GM21526 (cell line): ENCODE results near the gene WDR33.

ENCODE experiments used
- ATAC-seq: cut with Tn5 transposase; IDR thresholded peaks from one replicate; pipeline ENCODE4 v1.9.1; 2021; ENCODE audit warnings: moderate library complexity; ENCODE audit not compliant: unreplicated experiment, low FRiP score

WDR33 gene

DNA sequence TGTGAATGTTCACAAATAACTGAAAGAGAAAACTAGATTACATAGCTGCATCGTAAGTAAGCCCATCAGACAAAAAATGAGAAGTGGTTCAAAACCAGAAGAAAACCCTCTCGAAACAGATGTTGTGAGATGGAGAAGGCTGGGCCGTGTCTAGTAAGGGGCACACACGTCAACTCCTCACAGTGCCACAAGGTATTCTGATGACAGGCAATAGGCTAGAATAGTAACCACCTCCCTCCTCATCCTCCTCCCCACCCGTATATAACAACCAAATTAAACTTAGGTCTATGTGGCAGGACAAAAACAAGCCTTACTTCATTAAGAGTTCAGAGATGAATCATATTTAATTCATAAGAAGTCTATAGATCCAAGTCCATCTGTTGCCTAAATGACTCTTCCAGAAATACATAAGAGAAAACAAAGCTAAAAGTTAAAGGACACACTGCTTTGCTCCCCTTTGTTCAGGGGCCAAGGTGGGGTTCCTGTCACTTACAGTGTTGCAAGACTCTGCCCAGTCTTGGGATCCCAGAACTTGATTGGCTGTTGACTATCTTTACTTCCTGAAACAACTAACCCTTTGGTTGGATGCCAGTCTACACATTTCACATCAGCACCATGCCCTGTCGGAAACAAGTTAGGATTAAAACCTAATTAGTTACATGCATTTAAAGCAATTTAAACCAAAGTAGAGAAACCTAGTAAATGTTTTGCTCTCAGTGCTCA lies 84.7 kb downstream of the WDR33 start:
- ATAC-seq: no peak

DNA sequence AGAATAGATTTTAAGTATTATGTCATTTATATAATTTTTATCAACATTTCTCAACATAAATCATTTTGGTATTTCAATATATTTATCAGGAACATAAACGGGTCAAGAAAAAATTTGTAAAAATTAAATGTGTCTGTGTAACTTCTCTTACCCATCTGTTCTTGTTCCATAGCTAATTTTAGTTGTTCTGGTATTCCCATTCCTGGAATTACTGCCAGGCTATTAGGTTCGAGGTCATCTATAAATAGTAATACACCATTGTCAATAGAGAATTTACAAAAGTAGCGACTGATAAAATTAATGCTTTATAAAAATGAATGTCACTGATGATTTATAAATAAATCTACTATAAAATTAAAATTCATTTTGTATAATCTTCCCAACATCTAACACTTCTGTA lies 88.2 kb downstream of the WDR33 start:
- no peak for ATAC-seq

DNA sequence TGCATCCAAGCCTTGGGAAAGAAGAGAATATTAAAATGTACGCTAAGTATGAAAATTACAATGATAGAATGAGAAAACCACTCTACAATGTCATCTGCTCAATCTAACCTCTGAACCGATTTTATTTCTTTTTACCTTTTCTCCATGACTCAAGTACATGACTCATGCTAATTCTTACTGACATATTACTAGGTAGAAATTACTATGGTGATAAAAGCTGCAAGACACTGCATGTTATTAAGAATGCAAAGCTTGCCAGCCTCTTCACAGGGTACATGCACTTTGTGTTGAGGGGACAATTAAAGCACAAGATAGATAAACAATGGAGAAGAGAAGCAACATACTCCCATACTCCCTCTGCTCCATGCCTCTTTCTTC lies 89.0 kb downstream of the WDR33 start:
- no peak for ATAC-seq

DNA sequence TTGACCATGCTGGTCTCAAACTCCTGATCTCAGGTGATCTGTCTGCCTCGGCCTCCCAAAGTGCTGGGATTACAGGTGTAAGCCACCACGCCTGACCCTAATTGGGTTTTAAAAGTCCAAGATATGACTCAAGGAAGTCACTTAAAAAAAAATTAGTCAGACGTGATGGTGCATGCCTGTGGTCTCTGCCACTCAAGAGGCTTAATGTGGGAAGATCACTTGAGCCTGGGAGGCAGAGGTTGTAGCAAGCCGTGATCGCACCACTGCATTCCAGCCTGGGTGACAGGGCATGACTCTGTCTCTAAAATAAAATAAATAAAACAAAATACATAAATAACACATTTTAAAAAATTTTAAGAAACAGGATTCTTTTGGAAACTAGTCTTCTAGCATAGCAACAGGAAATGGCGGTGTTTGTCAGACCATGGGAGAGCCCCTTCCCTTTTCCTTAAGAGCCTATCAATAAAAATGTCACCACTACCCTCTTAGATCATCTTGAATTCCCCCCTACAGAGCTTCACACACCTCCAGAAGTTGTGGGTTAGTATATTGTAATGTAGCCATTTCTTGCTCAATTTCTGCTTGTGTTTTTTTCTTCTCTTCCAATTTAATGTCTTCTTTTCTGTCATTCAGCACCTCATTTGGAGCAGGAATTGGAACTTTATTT lies 89.5 kb downstream of the WDR33 start:
- ATAC-seq: no peak

DNA sequence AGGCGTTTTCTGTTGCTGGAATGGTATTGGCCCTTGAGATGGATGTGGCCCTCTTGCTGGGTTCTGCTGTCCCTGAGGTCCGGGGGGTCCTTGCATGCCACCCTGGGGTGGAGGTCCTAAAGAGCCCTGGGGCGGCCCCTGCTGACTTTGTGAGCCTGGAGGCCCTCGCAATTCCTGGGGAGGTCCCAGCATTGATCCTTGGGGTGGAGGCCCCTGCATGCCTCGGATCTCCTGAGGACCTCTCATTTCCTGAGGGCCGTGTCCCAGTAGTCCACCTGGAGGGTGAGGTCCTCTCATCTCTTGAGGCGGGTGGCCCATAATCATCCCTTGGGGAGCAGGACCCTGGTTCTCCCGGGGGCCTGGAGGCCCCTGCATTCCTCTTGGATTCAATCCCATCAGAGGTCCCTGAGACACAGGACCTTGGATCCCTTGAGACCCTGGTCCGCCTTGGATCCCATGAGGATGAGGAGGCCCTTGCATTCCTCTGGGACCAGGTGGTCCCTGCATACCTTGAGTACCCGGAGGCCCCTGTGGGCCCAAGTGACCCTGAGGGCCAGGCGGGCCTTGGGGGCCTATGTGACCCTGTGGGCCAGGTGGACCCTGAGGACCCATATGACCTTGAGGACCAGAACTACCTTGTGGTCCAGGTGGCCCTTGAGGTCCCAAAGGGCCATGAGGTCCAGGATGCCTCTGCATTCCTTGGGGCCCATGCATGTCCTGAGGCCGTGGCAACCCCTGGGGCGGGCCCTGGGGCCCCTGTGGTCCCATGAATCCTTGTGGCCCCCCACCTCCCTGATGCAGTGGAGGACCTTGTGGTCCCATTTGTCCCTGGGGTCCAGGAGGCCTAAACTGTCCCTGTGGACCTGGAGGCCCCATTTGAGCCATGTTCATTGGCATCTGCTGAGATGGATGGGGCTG lies 91.4 kb downstream of the WDR33 start:
- ATAC-seq: no peak

DNA sequence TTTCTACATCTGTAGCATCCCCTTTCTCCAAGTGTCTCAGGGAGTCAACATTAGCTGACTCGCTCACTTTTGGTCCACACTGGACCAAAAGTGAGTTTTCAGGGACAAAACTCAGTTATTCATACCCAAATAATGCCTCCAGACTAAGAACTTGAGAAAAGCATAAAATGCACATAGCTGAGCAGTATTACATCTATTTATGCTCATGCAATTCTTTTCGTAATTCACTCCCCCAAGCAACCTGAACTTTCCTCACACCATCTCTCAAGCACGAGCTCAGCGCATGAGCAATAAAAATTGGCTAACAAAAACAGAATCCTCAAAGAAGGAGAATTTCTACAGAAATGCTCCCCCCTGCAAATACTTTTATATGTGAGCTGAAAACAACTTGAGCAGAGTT lies 92.7 kb downstream of the WDR33 start:
- no peak for ATAC-seq

DNA sequence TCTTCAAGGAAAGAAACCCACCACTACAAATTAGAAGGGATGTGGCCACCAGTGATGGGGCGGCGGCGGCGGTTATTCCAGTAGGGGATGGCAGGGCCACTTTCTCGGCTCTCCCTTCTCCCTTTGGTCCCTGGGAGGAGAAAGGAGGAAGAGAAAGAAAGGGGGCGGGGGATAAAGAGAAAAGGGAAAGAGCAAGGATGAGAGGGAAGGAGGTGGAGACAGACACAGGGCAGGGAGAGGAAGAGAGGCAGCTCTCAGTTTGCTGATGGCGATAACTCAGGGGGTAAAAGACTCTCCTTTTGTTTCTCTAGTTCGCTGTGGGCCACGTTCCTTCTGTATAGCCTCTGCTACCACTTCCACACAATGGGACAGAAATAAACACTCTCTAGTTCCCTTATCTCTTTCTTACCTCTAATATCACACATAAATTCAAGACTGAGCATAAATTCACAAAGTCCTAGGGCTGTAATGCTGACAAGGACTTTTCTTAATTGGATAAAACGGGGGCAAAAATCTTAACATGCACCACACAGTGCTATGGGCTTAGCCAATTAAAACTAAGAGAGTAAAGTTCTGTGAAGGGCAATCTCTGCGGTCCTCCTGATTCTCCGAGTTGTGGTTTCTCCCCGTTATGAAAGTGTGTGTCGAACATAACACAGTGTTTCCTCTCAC lies 95.1 kb downstream of the WDR33 start:
- ATAC-seq: no peak

DNA sequence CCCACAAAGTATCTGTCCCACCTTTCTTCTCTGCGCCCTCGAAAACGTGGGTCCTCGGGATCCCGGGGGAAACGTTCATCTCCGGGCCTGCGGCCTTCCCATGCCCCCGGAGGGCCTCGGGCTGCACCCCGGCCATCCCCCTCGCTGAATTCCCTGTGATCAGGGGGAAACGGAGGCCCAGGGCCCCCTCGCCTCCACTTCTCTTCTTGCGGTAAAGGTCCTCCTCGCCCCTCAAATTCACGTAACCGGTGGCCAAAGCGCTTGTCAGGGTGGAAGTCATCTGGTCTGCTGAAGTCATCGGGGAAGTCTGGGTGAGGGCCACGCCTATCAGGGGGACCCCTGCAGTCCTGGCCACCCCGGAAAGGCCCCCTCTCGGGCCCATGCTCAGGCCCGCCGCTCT lies 97.4 kb downstream of the WDR33 start:
- no peak for ATAC-seq

DNA sequence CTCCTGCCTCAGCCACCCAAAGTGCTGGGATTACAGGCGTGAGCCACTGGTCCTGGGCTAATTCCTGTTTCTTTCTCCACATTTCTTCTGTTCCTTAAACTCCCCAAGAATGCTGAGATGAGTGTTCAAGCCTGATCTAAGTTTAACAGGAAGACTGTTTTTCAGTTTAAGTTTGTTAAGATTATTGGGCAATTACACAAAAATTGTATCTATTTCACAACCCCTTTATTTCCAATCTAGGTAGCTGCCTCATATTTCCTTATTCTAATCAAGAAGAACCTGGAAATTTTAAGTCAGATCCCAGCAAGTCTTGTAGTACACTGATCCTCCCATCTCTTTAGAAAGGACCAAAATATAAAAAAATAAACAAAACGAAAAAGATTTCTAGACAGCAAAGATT lies 98.0 kb downstream of the WDR33 start:
- ATAC-seq: no peak

DNA sequence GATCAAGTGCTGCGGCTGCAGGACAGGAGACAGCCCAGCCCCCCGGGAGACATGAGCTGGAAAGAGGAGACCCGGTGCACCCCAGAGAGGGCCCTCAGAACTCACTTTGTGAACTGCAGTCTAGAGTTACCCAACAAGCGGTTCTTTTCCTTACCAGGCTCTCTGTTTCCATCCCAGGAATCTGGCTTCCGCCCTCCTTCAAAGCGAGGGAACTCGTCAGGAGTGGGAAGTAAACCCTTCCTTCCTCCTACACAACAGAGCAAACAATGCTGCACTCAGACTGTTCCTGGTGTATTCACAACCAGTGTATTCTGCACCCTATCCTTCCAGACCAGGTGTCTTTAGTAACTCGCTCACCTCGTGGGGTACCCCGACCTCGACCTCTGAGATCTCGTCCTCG lies 101.6 kb downstream of the WDR33 start:
- no peak for ATAC-seq

DNA sequence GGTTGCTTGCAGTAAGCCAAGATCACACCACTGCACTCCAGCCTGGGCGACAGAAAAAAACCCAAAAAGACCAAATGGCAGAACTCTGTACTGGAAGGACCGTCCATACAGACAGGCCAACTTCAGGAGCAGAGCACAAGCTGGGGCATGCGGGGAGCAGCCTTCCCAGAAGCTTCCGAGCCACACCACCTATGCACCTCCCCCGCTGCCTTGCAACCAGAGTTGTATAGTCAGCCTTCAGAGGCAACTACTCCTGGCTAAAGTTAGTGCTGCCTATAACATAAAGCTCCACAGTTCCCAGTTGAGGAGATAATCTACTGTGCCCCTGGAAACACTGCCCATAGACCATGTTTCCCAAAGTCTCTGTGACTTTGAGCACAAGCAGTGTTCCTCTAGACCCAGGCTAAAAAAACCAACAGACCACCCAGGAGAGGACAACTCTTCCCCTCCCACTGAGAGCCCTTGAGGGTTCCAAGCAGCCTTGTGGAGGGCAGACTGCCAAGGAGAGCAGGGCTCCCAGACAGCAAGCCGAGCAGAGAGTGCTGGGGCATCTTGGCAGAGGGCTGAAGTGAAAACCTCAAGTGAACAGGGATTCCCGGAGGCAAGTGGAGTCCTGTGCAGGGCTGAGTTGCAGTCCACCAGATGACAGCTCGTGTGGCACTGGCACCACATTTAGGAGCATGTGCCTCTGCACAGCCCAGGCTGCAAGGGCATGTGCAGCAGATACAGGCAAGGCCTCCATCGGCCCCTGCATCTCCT lies 102.9 kb downstream of the WDR33 start:
- no peak for ATAC-seq

DNA sequence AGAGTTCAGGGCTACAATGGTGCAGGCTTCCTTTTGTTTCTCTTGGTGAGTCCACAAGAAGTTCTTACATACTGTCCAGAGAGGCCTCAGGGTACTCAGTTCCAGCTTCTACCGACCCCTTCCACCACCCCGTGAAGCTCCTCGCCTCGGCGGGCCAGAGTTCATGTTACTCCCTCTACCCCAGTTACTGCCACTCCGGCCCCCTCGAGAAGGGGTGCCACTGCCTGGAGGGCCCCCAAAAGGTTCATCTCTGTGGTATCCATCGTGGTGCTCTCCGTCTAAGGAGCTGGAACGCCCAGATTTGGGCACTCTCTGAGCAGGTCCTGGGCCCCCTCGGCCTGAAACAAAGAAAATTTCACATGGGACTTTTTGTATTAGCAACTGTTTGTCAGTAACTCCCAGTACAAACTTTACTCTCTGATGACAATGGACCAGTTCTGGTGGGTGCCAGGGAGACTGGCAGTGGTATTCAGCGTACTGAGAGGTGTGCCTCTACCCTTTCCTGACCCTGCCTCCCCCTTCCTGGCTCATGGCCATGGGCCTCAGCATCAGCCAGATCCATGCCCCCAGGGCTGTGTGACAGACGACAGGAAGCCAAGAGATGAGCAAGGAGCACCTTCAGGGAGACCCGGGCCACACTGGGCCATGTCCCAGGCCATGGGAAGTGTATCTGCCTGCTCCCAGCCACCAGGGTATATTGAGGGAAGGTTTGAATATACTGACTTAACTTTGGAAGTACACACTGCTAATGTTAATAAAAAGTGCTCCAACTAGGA lies 104.6 kb downstream of the WDR33 start:
- ATAC-seq: no peak

DNA sequence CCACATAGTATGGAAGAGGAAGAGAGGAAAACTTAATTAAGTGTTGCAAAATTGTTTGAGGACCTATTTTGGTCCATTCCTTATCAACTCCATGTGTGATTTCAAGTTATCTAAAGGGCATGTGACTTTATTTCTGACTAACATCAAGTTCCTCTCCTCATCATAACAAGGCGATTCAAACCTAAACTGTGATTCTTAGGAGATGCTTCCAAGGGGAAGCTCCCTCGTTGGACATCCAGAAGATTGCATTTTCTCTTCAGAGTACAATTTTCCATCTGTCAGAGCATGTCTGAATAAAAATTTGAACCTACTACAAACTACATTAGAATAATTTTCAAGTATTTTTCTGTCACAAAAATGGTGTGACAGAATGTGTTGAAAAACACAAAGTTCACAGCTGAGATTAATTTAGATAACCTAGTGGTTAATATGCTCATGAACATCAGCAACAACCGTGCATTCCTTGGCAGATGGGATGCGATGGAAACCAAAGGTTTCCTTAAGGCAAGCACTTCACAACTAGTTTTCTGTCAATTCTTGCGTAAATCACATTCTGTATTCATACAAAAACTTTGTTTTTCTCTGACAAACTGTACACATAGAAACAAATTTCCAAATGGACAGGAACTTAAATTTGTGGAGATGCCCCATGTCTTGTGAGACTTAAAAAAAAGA lies 105.4 kb downstream of the WDR33 start:
- no peak for ATAC-seq

DNA sequence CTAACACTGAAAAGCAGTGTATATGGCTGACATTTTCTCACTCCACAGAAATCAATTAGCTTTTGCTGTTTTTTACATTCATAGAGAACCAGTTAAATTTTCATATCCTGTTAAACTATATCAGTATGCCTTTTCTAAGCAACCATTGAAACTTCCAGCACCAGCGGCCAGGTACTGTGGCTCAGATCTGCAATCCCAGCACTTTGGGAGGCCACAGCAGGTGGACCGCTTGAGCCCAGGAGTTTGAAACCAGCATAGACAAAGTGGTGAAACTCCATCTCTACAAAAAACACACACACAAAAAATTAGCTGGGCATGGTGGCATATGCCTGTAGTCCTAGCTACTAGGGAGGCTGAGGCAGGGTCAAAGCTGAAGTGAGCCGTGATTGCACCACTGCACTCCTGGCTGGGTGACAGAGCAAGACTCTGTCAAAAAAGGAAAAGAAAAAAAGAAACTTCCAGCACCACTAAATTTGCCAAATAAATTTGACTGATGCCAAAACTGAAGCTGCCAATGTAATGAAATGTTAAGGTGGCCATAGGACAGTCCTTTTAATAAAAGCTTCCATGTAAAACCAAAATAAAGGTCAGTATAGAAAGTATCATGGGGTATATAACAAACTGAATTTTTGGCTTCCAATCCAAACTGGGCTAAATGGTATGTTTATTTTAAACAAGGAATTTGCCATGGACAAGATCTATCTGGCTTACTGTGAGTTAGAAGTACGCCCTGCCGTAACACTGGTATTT lies 106.2 kb downstream of the WDR33 start:
- ATAC-seq: no peak

DNA sequence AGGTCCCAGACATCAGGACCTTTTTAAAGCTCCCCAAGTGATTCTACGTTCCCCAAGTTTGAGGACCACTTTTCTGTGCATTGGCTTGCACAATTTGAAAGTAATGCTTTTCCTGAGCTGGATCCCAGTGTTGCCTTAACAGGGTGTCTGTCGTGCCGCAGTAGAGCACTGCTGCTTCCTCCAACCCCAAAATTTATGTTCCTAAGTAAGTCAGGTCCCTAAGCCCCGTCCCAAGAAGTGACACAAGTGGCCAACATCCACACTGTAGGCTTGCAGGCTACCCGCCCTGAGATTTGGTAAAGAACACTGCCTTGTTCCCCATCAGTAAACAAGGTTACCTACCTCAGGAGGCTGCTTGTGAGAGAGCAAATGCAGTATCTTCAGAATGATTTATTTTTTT lies 107.7 kb downstream of the WDR33 start:
- ATAC-seq: no peak

DNA sequence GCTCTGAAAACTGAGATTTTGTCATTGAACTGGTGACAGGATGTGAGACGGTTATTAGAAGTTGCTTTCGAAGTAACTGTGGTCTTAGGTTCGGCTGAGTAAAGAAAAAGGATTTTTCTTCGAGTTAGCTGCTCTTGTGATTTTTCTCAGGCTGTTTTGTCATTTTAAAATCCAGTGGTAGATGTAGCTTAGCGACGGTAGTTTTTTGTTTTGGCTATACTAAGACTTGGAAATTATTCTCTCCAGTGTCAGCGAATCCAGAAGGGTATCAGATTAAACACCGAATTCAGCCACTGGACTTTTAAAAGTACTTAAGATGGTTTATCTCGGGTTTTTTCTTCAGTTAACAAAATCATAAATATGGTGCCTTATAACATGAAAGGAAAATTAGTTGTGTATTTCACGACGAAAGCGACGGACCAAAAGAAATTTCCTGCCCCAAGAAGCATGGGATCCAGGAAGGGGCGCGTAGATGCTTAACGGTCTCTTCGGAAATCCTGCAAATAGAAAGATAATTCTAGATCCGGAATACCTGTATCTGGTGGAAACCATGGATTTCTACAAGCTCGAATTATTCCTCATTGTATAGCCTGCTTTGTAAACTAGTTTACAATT lies 108.5 kb downstream of the WDR33 start:
- no peak for ATAC-seq

DNA sequence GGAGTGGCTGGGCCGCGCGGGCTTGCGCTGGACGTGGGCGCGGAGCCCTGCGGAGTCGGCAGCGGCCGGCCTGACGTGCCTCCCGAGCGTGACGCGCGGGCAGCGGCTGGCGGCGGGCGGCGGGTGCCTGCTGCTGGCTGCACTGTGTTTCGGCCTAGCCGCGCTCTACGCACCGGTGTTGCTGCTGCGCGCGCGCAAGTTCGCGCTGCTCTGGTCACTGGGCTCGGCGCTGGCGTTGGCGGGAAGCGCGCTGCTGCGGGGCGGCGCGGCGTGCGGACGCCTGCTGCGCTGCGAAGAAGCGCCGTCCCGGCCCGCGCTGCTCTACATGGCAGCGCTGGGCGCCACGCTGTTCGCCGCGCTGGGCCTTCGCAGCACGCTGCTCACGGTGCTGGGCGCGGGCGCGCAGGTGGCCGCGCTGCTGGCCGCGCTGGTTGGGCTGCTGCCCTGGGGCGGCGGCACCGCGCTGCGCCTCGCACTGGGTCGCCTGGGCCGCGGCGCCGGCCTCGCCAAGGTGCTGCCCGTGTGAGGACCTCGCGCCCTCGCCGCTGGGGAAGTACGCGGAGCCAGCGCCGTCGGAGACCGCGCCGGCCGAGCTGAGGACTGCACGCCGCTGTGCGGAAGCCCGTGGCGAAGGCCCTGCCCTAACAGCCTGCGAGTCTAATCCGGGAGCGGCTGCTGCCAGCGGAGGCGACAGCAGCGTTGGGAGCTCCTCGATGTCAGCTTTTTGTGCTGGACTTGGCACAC lies 109.1 kb downstream of the WDR33 start:
- ATAC-seq: peak; percentile 50
